ENCODE data around the gene DSTN.

DNA sequence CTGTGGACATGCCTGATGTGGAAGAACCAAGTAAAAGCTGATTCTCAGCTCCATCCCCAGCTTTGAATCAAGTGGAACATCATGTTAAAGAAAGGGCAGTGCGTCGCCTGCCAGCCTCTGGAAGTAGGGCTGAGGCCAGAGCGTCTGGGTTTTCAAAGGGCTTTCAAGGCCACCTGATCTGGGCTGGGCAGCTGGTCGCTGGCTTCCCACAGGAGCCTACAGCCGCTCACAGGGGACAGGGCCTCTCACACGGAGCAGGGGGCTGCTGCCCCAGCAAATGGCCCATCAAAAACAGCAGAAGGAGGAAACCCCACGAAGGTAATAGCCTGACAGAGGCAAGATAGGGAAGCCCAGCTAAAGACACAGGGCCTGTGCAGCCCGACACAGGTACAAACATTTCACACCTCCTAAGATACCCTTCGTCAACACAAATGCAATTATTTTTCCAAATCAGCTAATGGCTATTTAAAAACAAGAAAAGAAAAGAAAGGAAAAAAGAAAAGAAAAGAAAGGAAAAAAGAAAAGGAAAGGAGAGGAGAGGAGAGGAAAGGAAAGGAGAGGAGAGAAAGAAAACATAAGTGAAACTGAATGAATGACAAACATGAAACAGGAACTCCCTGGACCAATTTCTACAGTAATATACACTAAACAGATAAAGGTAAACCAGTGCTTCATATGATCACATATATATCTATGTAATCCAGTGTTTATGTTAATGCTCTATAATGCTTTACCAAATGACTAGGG, 87.4 kb downstream of the DSTN start:
- no peak for TF ChIP-seq CTCF (conservative IDR thresholded peaks at IDR 0.05)
- TF ChIP-seq ZFX (IDR thresholded peaks at IDR 0.05) = no peak
